Osteoblast (primary cell): ENCODE data around the gene SERPINF2. TPM values are rescaled to one million over a fixed set of nuclear protein-coding genes. Genes with fewer than 3 reads are reported as not detected.
A peak's percentile ranks its signal among the peaks of the same experiment; 100 is the strongest.

Source experiments
- DNase-seq: peaks from one replicate; pipeline ENCODE4 v3.0.0; 2011; ENCODE audit warnings: low spot score, mixed read lengths; ENCODE audit not compliant: insufficient read length; ENCODE audit errors: missing footprints
- H2AFZ ChIP-seq: 2 replicates; pipeline ENCODE4 v1.6.0; 2011; ENCODE audit warnings: mild to moderate bottlenecking, low read length
- H3K27ac ChIP-seq: 2 replicates; pipeline ENCODE4 v1.5.1; 2011; ENCODE audit warnings: mild to moderate bottlenecking, low read depth, low read length, moderate library complexity
- H3K27me3 ChIP-seq: 2 replicates; pipeline ENCODE4 v1.6.0; 2012; ENCODE audit warnings: mild to moderate bottlenecking, control low read depth, inconsistent platforms, low read length, moderate library complexity; ENCODE audit not compliant: insufficient read depth
- H3K36me3 ChIP-seq: 2 replicates; pipeline ENCODE4 v1.5.1; 2011; ENCODE audit warnings: mild to moderate bottlenecking, low read length, control low read depth, moderate library complexity; ENCODE audit not compliant: insufficient read depth
- H3K4me1 ChIP-seq: 2 replicates; pipeline ENCODE4 v1.5.1; 2011; ENCODE audit warnings: mild to moderate bottlenecking, low read length, control low read depth, moderate library complexity; ENCODE audit not compliant: insufficient read depth
- H3K4me2 ChIP-seq: 2 replicates; pipeline ENCODE4 v1.6.0; 2011; ENCODE audit warnings: mild to moderate bottlenecking, low read length; ENCODE audit not compliant: insufficient read depth
- H3K4me3 ChIP-seq: fragments of 200-600 bp; sonication (generic); 3 replicates; pipeline ENCODE4 v1.5.1; 2012; ENCODE audit warnings: mild to moderate bottlenecking, low read length, inconsistent platforms; ENCODE audit not compliant: insufficient read depth
- H3K79me2 ChIP-seq: 2 replicates; pipeline ENCODE4 v1.6.0; 2012; ENCODE audit warnings: mild to moderate bottlenecking, low read length, control low read depth, inconsistent platforms; ENCODE audit not compliant: insufficient read depth
- H3K9me3 ChIP-seq: 2 replicates; pipeline ENCODE4 v1.5.1; 2011; ENCODE audit warnings: low read depth, low read length, control low read depth
- H4K20me1 ChIP-seq: 2 replicates; pipeline ENCODE4 v1.6.0; 2012; ENCODE audit warnings: mild to moderate bottlenecking, low read length, control low read depth; ENCODE audit not compliant: insufficient read depth
- CTCF ChIP-seq: IDR thresholded peaks from 2 replicates; pipeline ENCODE4 v1.5.1; 2011; ENCODE audit warnings: mild to moderate bottlenecking, low read depth, low read length, moderate library complexity; ENCODE audit errors: extremely low read depth
- total RNA-seq: library from RNA; depleted of rRNA; stranded (reverse); fragments of >200 nt; gene quantifications from 2 replicates; pipeline ENCODE4 v1.2.3, GENCODE V29; 2012

SERPINF2 gene
- total RNA-seq, 1 donor, result under 0.01 TPM

GRCh38 chr17:1724351-1724868 is 18.3 kb upstream of the SERPINF2 start, which contains the start of gene WDR81:
TSS of gene WDR81 (plus strand) at chr17:1724704. CDS start at chr17:1724960, 256 bp downstream.
- H3K36me3 ChIP-seq, result peaks cover 12% of the 10 kb centered on the region
- no peaks in the 10 kb centered on the region for H3K27me3 ChIP-seq
- H3K27ac ChIP-seq, result peak within 1 kb of the TSS; percentile 23
- H3K4me1 ChIP-seq, result peaks cover 14% of the 10 kb centered on the region
- DNase-seq, result peak; percentile 99
- H3K79me2 ChIP-seq, result peaks cover 38% of the 10 kb centered on the region
- no peak for TF ChIP-seq CTCF
- H3K4me2 ChIP-seq, result peak within 1 kb of the TSS; percentile 86
- H3K4me3 ChIP-seq, result peak within 1 kb of the TSS; percentile 79
- H2AFZ ChIP-seq, result peak within 1 kb of the TSS; percentile 89
- H3K9me3 ChIP-seq, result no peaks in the 10 kb centered on the region
- H4K20me1 ChIP-seq, result peaks cover 7% of the 10 kb centered on the region

- peak overlapping the region; percentile 79 for H3K4me3 ChIP-seq
- no peak for TF ChIP-seq CTCF
- peaks cover 38% of the 10 kb centered on the region for H3K79me2 ChIP-seq
- H3K27me3 ChIP-seq, result no peaks in the 10 kb centered on the region
- DNase-seq, result peak; percentile 98
- H3K9me3 ChIP-seq, result no peaks in the 10 kb centered on the region
- H3K4me2 ChIP-seq, result peak overlapping the region; percentile 86
- H3K36me3 ChIP-seq, result peaks cover 12% of the 10 kb centered on the region
- peaks cover 7% of the 10 kb centered on the region for H4K20me1 ChIP-seq
- no peak overlapping the region for H3K27ac ChIP-seq
- H2AFZ ChIP-seq, result no peak overlapping the region
- peaks cover 14% of the 10 kb centered on the region for H3K4me1 ChIP-seq
Observed at GRCh38 chr17:1724869-1725641, 17.6 kb upstream of the SERPINF2 start.

GRCh38 chr17:1725642-1726511 is 16.8 kb upstream of the SERPINF2 start:
- H3K4me1 ChIP-seq, result peaks cover 11% of the 10 kb centered on the region
- peaks cover 41% of the 10 kb centered on the region for H3K79me2 ChIP-seq
- no peak for DNase-seq
- no peaks in the 10 kb centered on the region for H3K9me3 ChIP-seq
- no peak for TF ChIP-seq CTCF
- H3K36me3 ChIP-seq, result peaks cover 12% of the 10 kb centered on the region
- H3K4me3 ChIP-seq, result no peak overlapping the region
- H2AFZ ChIP-seq, result no peak overlapping the region
- H3K4me2 ChIP-seq, result peak overlapping the region; percentile 86
- peaks cover 7% of the 10 kb centered on the region for H4K20me1 ChIP-seq
- H3K27me3 ChIP-seq, result no peaks in the 10 kb centered on the region
- H3K27ac ChIP-seq, result no peak overlapping the region
